IMR-90 (cell line): ENCODE data around the gene SLC38A4. TPM values are rescaled to one million over a fixed set of nuclear protein-coding genes. Genes with fewer than 3 reads are reported as not detected.

Experiments used
- ATAC-seq: fragments of 200-7000 bp; cut with Tn5 transposase; 2 replicates; pipeline ENCODE4 v1.9.1; 2020; ENCODE audit warnings: low read depth, mild to moderate bottlenecking, moderate library complexity
- BruUV-seq: library from RNA; stranded (reverse); fragments of 400-500 nt; replicated peaks from 2 replicates; lab custom pipeline; 2021; lab: Mats Ljungman, UMichigan
- CTCF ChIA-PET: fragments of 300-600 bp; formaldehyde crosslinking; extraction: SDS; loops from one replicate; lab custom pipeline; 2021; ENCODE audit warnings: antibody characterized with exemption; lab: Yijun Ruan, JAX
- POLR2A ChIA-PET: fragments of 300-600 bp; sonication (Branson Sonifier 250); formaldehyde crosslinking; loops from one replicate; lab custom pipeline; 2022; ENCODE audit warnings: antibody characterized with exemption; ENCODE audit not compliant: unreplicated experiment; lab: Charles Lee
- DNase-seq: peaks from one replicate; pipeline ENCODE4 v3.0.0; 2013
- H2AFZ ChIP-seq: replicated peaks from 2 replicates; pipeline ENCODE3; 2013; ENCODE audit warnings: low read length, mild to moderate bottlenecking; ENCODE audit not compliant: poor library complexity
- H2AK5ac ChIP-seq: 2 replicates; pipeline ENCODE4 v1.6.1; 2013; ENCODE audit warnings: low read depth, low read length, inconsistent platforms
- H2AK9ac ChIP-seq: replicated peaks from 2 replicates; pipeline ENCODE3; 2013; ENCODE audit warnings: mild to moderate bottlenecking, low read depth, low read length, moderate library complexity; ENCODE audit not compliant: poor library complexity
- H2BK120ac ChIP-seq: 2 replicates; pipeline ENCODE4 v1.6.1; 2013; ENCODE audit warnings: low read depth, low read length, inconsistent platforms
- H2BK15ac ChIP-seq: 3 replicates; pipeline ENCODE4 v1.6.1; 2013; ENCODE audit warnings: low read depth, low read length, inconsistent platforms
- H2BK20ac ChIP-seq: 2 replicates; pipeline ENCODE4 v1.6.1; 2013; ENCODE audit warnings: low read depth, mild to moderate bottlenecking, inconsistent platforms, low read length, moderate library complexity
- H2BK5ac ChIP-seq: 2 replicates; pipeline ENCODE4 v1.6.1; 2013; ENCODE audit warnings: mild to moderate bottlenecking, low read depth, low read length, inconsistent platforms; ENCODE audit not compliant: poor library complexity, severe bottlenecking
- H3K14ac ChIP-seq: replicated peaks from 2 replicates; pipeline ENCODE4 v1.6.1; 2013; ENCODE audit warnings: low read depth, low read length, inconsistent platforms
- H3K18ac ChIP-seq: 2 replicates; pipeline ENCODE4 v1.6.1; 2013; ENCODE audit warnings: low read depth, low read length, control low read depth
- H3K23ac ChIP-seq: 2 replicates; pipeline ENCODE4 v1.6.1; 2013; ENCODE audit warnings: low read depth, low read length, inconsistent platforms
- H3K27ac ChIP-seq: 2 replicates; pipeline ENCODE4 v1.5.1; 2013; ENCODE audit warnings: mild to moderate bottlenecking, control low read depth, low read length; ENCODE audit not compliant: insufficient read depth
- H3K27me3 ChIP-seq: 2 replicates; pipeline ENCODE4 v1.6.1; 2013; ENCODE audit warnings: low read length; ENCODE audit not compliant: control insufficient read depth, insufficient read depth
- H3K36me3 ChIP-seq: 2 replicates; pipeline ENCODE4 v1.6.1; 2013; ENCODE audit warnings: low read length, mixed read lengths; ENCODE audit not compliant: control insufficient read depth, insufficient read depth
- H3K4ac ChIP-seq: 2 replicates; pipeline ENCODE4 v1.6.1; 2013; ENCODE audit warnings: low read depth, low read length, inconsistent platforms
- H3K4me1 ChIP-seq: 2 replicates; pipeline ENCODE4 v1.6.1; 2013; ENCODE audit warnings: low read length, mixed read lengths; ENCODE audit not compliant: control insufficient read depth, insufficient read depth
- H3K4me2 ChIP-seq: 2 replicates; pipeline ENCODE4 v1.6.1; 2013; ENCODE audit warnings: low read depth, mild to moderate bottlenecking, control low read depth, low read length, moderate library complexity
- H3K4me3 ChIP-seq: 2 replicates; pipeline ENCODE4 v1.5.1; 2013; ENCODE audit warnings: low read depth, mild to moderate bottlenecking, control low read depth, low read length, moderate library complexity; ENCODE audit not compliant: insufficient read depth
- H3K56ac ChIP-seq: 2 replicates; pipeline ENCODE4 v1.6.1; 2013; ENCODE audit warnings: low read length, inconsistent platforms; ENCODE audit not compliant: insufficient read depth; ENCODE audit errors: extremely low read depth
- H3K79me1 ChIP-seq, 2 experiments: 2 replicates each; pipeline ENCODE4 v1.6.1; 2013; ENCODE audit warnings: low read length in 2 of 2, inconsistent platforms in 1 of 2, low read depth in 1 of 2
- H3K9ac ChIP-seq: 2 replicates; pipeline ENCODE4 v1.6.1; 2013; ENCODE audit warnings: low read depth, low read length, control low read depth
- H3K9me1 ChIP-seq: 2 replicates; pipeline ENCODE4 v1.6.1; 2013; ENCODE audit warnings: low read length, inconsistent platforms; ENCODE audit not compliant: insufficient read depth
- H3K9me3 ChIP-seq: 2 replicates; pipeline ENCODE4 v1.6.1; 2013; ENCODE audit warnings: low read length; ENCODE audit not compliant: control insufficient read depth, insufficient read depth
- H4K20me1 ChIP-seq: 2 replicates; pipeline ENCODE4 v1.6.1; 2013; ENCODE audit warnings: low read length, inconsistent platforms; ENCODE audit not compliant: insufficient read depth
- H4K5ac ChIP-seq: 2 replicates; pipeline ENCODE4 v1.6.1; 2013; ENCODE audit warnings: mild to moderate bottlenecking, low read depth, low read length, control low read depth
- H4K8ac ChIP-seq, 2 experiments: 2 replicates each; pipeline ENCODE4 v1.6.1; 2013; ENCODE audit warnings: low read depth in 2 of 2, low read length in 2 of 2, control low read depth in 1 of 2, inconsistent platforms in 1 of 2
- H4K91ac ChIP-seq: 2 replicates; pipeline ENCODE4 v1.6.1; 2013; ENCODE audit warnings: low read depth, low read length, inconsistent platforms; ENCODE audit not compliant: insufficient read depth
- BHLHE40 ChIP-seq: fragments of 150-350 bp; IDR thresholded peaks from 2 replicates; pipeline ENCODE4 v1.6.1; 2016; ENCODE audit warnings: mild to moderate bottlenecking, low read depth, low read length
- CEBPB ChIP-seq: IDR thresholded peaks from 2 replicates; pipeline ENCODE4 v1.6.1; 2012; ENCODE audit warnings: low read depth, low read length, improper control_type of control experiment
- CHD1 ChIP-seq: IDR thresholded peaks from 2 replicates; pipeline ENCODE4 v1.6.1; 2012; ENCODE audit warnings: low read depth, low read length, improper control_type of control experiment
- FOS ChIP-seq: fragments of 150-350 bp; IDR thresholded peaks from 2 replicates; pipeline ENCODE4 v1.6.1; 2016; ENCODE audit warnings: low read depth, low read length
- MAFK ChIP-seq: IDR thresholded peaks from 2 replicates; pipeline ENCODE4 v1.6.1; 2012; ENCODE audit warnings: low read depth, low read length, improper control_type of control experiment
- MAZ ChIP-seq: IDR thresholded peaks from 2 replicates; pipeline ENCODE4 v1.6.1; 2012; ENCODE audit warnings: low read depth, mild to moderate bottlenecking, low read length, improper control_type of control experiment, moderate library complexity, borderline replicate concordance
- MXI1 ChIP-seq: IDR thresholded peaks from 2 replicates; pipeline ENCODE4 v1.6.1; 2012; ENCODE audit warnings: low read depth, mild to moderate bottlenecking, low read length, moderate library complexity, borderline replicate concordance
- NFE2L2 ChIP-seq: fragments of 150-350 bp; IDR thresholded peaks from 2 replicates; pipeline ENCODE4 v1.6.1; 2016; ENCODE audit warnings: low read depth, mild to moderate bottlenecking, low read length
- POLR2A ChIP-seq: IDR thresholded peaks from 2 replicates; pipeline ENCODE4 v1.6.1; 2012; ENCODE audit warnings: mild to moderate bottlenecking, low read depth, low read length
- RAD21 ChIP-seq: IDR thresholded peaks from 2 replicates; pipeline ENCODE4 v1.6.1; 2012; ENCODE audit warnings: low read length, improper control_type of control experiment
- RCOR1 ChIP-seq: IDR thresholded peaks from 2 replicates; pipeline ENCODE4 v1.6.1; 2012; ENCODE audit warnings: mild to moderate bottlenecking, low read length, improper control_type of control experiment; ENCODE audit not compliant: insufficient replicate concordance
- RFX5 ChIP-seq: IDR thresholded peaks from 2 replicates; pipeline ENCODE4 v1.8.0; 2012; ENCODE audit warnings: low read depth, mild to moderate bottlenecking, low read length, moderate library complexity
- SMC3 ChIP-seq: fragments of 150-350 bp; IDR thresholded peaks from 2 replicates; pipeline ENCODE4 v1.6.1; 2016; ENCODE audit warnings: low read depth, mild to moderate bottlenecking, antibody characterized with exemption, low read length, moderate library complexity
- dilution Hi-C: fragments of 300-500 bp; cut with HindIII; formaldehyde crosslinking; loops from one replicate; pipeline ENCODE4 v1.14.3; 2018; ENCODE audit warnings: low sequenced_read_pairs; ENCODE audit not compliant: unreplicated experiment
- in situ Hi-C: fragments of 300-500 bp; cut with MboI; formaldehyde crosslinking; loops from 3 replicates; pipeline ENCODE4 v1.14.3; 2019; ENCODE audit warnings: low sequenced_read_pairs, inconsistent platforms, mixed read lengths
- intact Hi-C: fragments of 100-400 bp; cut with micrococcal nuclease; formaldehyde crosslinking; loops from 2 replicates; pipeline ENCODE4 v1.10.0; 2022
- polyA plus RNA-seq, 3 experiments: library from polyadenylated mRNA; depleted of rRNA; stranded (reverse); fragments of >200 nt; gene quantifications; 2 replicates each; pipeline ENCODE4 v1.2.3, GENCODE V29; 2012; ENCODE audit warnings: low replicate concordance in 1 of 3
- total RNA-seq: library from RNA; depleted of rRNA; stranded (reverse); fragments of >200 nt; gene quantifications from 2 replicates; pipeline ENCODE4 v1.2.3, GENCODE V29; 2012
- TF ChIP-seq, protein P1 (sequence below): conservative IDR thresholded peaks from 2 replicates; pipeline ENCODE4 v1.5.1; 2012; ENCODE audit warnings: mild to moderate bottlenecking, low read depth, low read length, improper control_type of control experiment
- TF ChIP-seq, protein P2 (sequence below): fragments of 150-350 bp; IDR thresholded peaks from 2 replicates; pipeline ENCODE4 v1.6.1; 2016; ENCODE audit warnings: low read depth, mild to moderate bottlenecking, low read length, moderate library complexity, borderline replicate concordance
- TF ChIP-seq, protein P3 (sequence below): fragments of 150-350 bp; IDR thresholded peaks from 2 replicates; pipeline ENCODE4 v1.6.1; 2017; ENCODE audit warnings: mild to moderate bottlenecking, antibody characterized with exemption, low read length, low read depth

Gene SLC38A4
- total and polyA plus RNA-seq, 2 of the 4 experiments (the other 2 are of a cell fraction), result 2.3 to 2.7 TPM

DNA sequence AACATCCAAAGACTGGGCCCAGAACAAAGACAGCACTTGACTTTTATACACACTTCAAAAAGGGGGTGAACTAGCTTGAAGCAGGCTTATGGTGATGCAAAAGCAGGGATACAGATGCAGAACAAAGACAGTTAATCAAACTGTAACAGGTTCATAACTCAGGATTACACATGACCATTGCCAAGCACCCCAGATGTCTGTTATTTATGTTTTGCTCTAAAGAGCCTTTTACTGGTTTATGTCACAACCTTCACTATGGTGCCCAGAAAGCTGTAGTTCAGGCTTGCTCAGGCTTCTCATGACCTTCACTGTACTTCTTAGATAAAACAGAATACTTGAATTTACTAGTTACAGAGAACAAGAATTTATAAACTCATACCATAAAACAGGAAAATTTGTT, 31.7 kb upstream of the SLC38A4 start:
- intact Hi-C loops, result no loop called here
- Histone ChIP-seq H4K5ac (no peak overlapping the region), H3K4me3 (no peak overlapping the region), H3K14ac (no peak overlapping the region), H3K9me1 (no peaks in the 10 kb centered on the region), H3K36me3 (no peaks in the 10 kb centered on the region), H3K18ac (no peak overlapping the region), H4K8ac (no peak overlapping the region), H3K4ac (no peak overlapping the region), H3K9me3 (peaks cover 13% of the 10 kb centered on the region), H3K23ac (no peak overlapping the region), H2AK9ac (no peak overlapping the region), H2AK5ac (no peak overlapping the region), H2BK15ac (no peak overlapping the region), H4K91ac (no peak overlapping the region), H3K4me2 (no peak overlapping the region), H3K4me1 (no peaks in the 10 kb centered on the region), H2BK5ac (no peak overlapping the region), H3K79me1 (no peaks in the 10 kb centered on the region), H3K27ac (no peak overlapping the region), H3K56ac (no peak overlapping the region), H2BK20ac (no peak overlapping the region), H2AFZ (no peak overlapping the region), H3K27me3 (no peaks in the 10 kb centered on the region), H2BK120ac (no peak overlapping the region), H3K9ac (no peak overlapping the region), H4K20me1 (no peaks in the 10 kb centered on the region)
- DNase-seq (no peak), ATAC-seq (no peak)
- dilution Hi-C loops, result no loop called here
- ChIA-PET POLR2A (no interaction called here), CTCF (no interaction called here)
- TF ChIP-seq NFE2L2 (no peak), CEBPB (no peak), MXI1 (no peak), CHD1 (no peak), BHLHE40 (no peak), POLR2A (no peak), SMC3 (no peak), MAFK (no peak), RFX5 (no peak), RAD21 (no peak), FOS (no peak), RCOR1 (no peak), MAZ (no peak)
- TF ChIP-seq, protein P1, sequence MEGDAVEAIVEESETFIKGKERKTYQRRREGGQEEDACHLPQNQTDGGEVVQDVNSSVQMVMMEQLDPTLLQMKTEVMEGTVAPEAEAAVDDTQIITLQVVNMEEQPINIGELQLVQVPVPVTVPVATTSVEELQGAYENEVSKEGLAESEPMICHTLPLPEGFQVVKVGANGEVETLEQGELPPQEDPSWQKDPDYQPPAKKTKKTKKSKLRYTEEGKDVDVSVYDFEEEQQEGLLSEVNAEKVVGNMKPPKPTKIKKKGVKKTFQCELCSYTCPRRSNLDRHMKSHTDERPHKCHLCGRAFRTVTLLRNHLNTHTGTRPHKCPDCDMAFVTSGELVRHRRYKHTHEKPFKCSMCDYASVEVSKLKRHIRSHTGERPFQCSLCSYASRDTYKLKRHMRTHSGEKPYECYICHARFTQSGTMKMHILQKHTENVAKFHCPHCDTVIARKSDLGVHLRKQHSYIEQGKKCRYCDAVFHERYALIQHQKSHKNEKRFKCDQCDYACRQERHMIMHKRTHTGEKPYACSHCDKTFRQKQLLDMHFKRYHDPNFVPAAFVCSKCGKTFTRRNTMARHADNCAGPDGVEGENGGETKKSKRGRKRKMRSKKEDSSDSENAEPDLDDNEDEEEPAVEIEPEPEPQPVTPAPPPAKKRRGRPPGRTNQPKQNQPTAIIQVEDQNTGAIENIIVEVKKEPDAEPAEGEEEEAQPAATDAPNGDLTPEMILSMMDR, result no peak
- TF ChIP-seq, protein P2, sequence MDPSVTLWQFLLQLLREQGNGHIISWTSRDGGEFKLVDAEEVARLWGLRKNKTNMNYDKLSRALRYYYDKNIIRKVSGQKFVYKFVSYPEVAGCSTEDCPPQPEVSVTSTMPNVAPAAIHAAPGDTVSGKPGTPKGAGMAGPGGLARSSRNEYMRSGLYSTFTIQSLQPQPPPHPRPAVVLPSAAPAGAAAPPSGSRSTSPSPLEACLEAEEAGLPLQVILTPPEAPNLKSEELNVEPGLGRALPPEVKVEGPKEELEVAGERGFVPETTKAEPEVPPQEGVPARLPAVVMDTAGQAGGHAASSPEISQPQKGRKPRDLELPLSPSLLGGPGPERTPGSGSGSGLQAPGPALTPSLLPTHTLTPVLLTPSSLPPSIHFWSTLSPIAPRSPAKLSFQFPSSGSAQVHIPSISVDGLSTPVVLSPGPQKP, result no peak
- TF ChIP-seq, protein P3, sequence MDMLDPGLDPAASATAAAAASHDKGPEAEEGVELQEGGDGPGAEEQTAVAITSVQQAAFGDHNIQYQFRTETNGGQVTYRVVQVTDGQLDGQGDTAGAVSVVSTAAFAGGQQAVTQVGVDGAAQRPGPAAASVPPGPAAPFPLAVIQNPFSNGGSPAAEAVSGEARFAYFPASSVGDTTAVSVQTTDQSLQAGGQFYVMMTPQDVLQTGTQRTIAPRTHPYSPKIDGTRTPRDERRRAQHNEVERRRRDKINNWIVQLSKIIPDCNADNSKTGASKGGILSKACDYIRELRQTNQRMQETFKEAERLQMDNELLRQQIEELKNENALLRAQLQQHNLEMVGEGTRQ, result no peak
- BruUV-seq, result no TSS peak
- in situ Hi-C loops, result no loop called here
